Measurements from ENCODE around the gene ZDHHC12. TPM values are rescaled to one million over a fixed set of nuclear protein-coding genes. Genes with fewer than 3 reads are reported as not detected.

The ZDHHC12 gene
- total and polyA plus RNA-seq, 12 donors, result 1.6 to 97.4 (median 29.0) TPM

DNA sequence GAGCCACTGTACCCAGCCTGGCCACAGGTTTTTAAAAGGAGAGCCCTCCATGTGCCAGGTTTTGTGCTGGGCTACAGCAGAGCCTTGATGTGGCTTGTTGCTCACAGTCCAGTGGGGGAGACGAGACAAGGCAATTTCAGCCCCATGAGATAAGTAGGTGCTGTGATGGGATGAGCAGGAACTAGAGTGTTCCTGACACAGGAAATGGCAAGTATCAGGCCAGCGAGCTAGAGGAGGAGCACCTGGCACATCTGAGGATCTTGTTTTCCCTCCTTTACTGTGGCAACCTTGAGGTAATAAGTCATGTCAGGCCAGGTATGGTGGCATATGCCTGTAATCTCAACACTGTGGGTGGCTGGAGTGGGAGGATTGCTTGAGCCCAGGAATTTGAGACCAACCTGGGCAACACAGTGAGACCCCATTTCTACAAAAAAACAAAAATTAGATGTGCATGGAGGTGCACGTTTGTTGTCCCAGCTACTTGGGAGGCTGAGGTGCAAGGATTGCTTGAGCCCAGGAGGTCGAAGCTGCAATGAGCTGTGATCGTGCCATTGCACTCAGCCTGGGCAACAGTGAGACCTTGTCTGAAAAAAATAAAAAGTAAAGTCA, 3.8 kb upstream of the ZDHHC12 start:
- 76 to 86% (median 80%) methylated on average over 5 of the region's 5 CpGs for WGBS, 4 donors
- H3K27ac ChIP-seq, result no peak overlapping the region
- intact Hi-C loops (cut with DNase I), result no loop called here

DNA sequence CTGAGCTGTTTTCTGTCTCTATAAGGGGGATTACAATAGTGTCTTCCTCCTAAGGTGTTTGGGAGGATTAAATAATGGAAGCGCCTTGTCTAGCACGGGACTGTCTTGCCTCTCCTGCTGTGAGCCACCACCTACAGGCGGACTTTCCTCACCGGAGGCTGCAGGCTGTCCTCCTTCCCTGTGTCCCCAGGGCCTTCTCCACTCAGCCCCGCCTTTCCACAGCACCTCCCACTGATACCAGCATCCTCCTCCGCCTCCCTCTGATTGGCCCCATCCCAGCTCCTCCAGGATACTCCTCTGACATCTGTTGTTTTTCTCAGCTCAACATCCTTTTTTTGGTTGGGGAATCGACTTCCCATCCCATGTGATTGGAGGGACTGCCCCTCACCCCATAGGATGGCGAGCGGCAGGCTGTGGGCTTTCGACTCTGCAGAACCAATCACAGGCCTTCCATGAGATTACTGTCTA, 851 bp upstream of the ZDHHC12 start:
- DNase-seq, result peak; percentile 58 to 88 (median 78)
- H3K4me1 ChIP-seq (replicated peaks in 1 of 2), result peaks cover 3 to 6% of the 10 kb centered on the region in 2 donors
- H3K9me3 ChIP-seq (replicated peaks in 1 of 3), result no peaks in the 10 kb centered on the region
- WGBS, 4 donors, result 14 to 30% (median 24%) methylated on average over 9 to 10 of the region's 10 CpGs
- H3K36me3 ChIP-seq (replicated peaks in 1 of 2), result no peaks in the 10 kb centered on the region
- no peak for TF ChIP-seq POLR2A (IDR thresholded peaks at IDR 0.05)
- TF ChIP-seq, protein P1, sequence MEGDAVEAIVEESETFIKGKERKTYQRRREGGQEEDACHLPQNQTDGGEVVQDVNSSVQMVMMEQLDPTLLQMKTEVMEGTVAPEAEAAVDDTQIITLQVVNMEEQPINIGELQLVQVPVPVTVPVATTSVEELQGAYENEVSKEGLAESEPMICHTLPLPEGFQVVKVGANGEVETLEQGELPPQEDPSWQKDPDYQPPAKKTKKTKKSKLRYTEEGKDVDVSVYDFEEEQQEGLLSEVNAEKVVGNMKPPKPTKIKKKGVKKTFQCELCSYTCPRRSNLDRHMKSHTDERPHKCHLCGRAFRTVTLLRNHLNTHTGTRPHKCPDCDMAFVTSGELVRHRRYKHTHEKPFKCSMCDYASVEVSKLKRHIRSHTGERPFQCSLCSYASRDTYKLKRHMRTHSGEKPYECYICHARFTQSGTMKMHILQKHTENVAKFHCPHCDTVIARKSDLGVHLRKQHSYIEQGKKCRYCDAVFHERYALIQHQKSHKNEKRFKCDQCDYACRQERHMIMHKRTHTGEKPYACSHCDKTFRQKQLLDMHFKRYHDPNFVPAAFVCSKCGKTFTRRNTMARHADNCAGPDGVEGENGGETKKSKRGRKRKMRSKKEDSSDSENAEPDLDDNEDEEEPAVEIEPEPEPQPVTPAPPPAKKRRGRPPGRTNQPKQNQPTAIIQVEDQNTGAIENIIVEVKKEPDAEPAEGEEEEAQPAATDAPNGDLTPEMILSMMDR (IDR thresholded peaks at IDR 0.05), result no peak
- intact Hi-C loops (cut with DNase I), result no loop called here
- peak overlapping the region in 3 of 4 donors; percentile 40 to 75 (median 50) for H3K4me3 ChIP-seq
- H3K27me3 ChIP-seq, result no peaks in the 10 kb centered on the region
- H3K27ac ChIP-seq, result peak overlapping the region in 3 of 5 donors; percentile 1 to 78 (median 61)

More for the DNA sequence above, 3.8 kb upstream of the ZDHHC12 start:
- Histone ChIP-seq H3K36me3 (replicated peaks in 1 of 2) (peaks cover 0 to 14% of the 10 kb centered on the region in 2 donors), H3K4me1 (replicated peaks in 1 of 2) (peaks cover 3 to 6% of the 10 kb centered on the region in 2 donors), H3K9me3 (replicated peaks in 1 of 3) (no peaks in the 10 kb centered on the region), H3K4me3 (no peak overlapping the region), H3K27me3 (no peaks in the 10 kb centered on the region)
- no peak for TF ChIP-seq POLR2A (IDR thresholded peaks at IDR 0.05)
- TF ChIP-seq, protein P1 (IDR thresholded peaks at IDR 0.05), result no peak
- DNase-seq, result no peak

- intact Hi-C loops (cut with DNase I), result no loop called here
- Histone ChIP-seq H3K9me3 (replicated peaks in 1 of 3) (no peaks in the 10 kb centered on the region), H3K4me1 (replicated peaks in 1 of 2) (peaks cover 3 to 6% of the 10 kb centered on the region in 2 donors), H3K27me3 (no peaks in the 10 kb centered on the region), H3K36me3 (replicated peaks in 1 of 2) (no peaks in the 10 kb centered on the region), H3K27ac (peak overlapping the region in 3 of 5 donors; percentile 3 to 78 (median 61)), H3K4me3 (peak overlapping the region; percentile 23 to 75 (median 50))
- 38 to 48% (median 44%) methylated on average over 6 to 7 of the region's 7 CpGs for WGBS, 4 donors
- DNase-seq, result peak in 2 of 7 donors; percentile 56 to 58
- no peak for TF ChIP-seq POLR2A (IDR thresholded peaks at IDR 0.05)
- TF ChIP-seq, protein P1 (IDR thresholded peaks at IDR 0.05), result no peak
These were observed 518 bp downstream of the ZDHHC12 start for GRCh38 chr9:128723352-128723865.

GRCh38 chr9:128722380-128723351, 1.3 kb downstream of the ZDHHC12 start:
- Histone ChIP-seq H3K27ac (no peak overlapping the region), H3K27me3 (no peaks in the 10 kb centered on the region), H3K36me3 (replicated peaks in 1 of 2) (no peaks in the 10 kb centered on the region), H3K4me1 (replicated peaks in 1 of 2) (peaks cover 3 to 6% of the 10 kb centered on the region in 2 donors), H3K9me3 (replicated peaks in 1 of 3) (no peaks in the 10 kb centered on the region), H3K4me3 (no peak overlapping the region)
- TF ChIP-seq POLR2A (IDR thresholded peaks at IDR 0.05), result no peak
- TF ChIP-seq, protein P1 (IDR thresholded peaks at IDR 0.05), result no peak
- 65 to 70% (median 67%) methylated on average over 9 of the region's 9 CpGs for WGBS, 4 donors
- intact Hi-C loops (cut with DNase I), result no loop called here
- no peak for DNase-seq

All from adrenal gland (tissue), 12 donors.